ENCODE measurements around the gene RPS27A. TPM values are rescaled to one million over a fixed set of nuclear protein-coding genes. Genes with fewer than 3 reads are reported as not detected.
A peak's percentile ranks its signal among the peaks of the same experiment; 100 is the strongest.
"Not testable (repeated sequence)": the region's sequence is repeated elsewhere in the genome, so short reads cannot be mapped to it uniquely, and the experiment has no call there.

The RPS27A gene
- polyA plus RNA-seq (ENCODE audit: insufficient read length), result 1,898 TPM

DNA sequence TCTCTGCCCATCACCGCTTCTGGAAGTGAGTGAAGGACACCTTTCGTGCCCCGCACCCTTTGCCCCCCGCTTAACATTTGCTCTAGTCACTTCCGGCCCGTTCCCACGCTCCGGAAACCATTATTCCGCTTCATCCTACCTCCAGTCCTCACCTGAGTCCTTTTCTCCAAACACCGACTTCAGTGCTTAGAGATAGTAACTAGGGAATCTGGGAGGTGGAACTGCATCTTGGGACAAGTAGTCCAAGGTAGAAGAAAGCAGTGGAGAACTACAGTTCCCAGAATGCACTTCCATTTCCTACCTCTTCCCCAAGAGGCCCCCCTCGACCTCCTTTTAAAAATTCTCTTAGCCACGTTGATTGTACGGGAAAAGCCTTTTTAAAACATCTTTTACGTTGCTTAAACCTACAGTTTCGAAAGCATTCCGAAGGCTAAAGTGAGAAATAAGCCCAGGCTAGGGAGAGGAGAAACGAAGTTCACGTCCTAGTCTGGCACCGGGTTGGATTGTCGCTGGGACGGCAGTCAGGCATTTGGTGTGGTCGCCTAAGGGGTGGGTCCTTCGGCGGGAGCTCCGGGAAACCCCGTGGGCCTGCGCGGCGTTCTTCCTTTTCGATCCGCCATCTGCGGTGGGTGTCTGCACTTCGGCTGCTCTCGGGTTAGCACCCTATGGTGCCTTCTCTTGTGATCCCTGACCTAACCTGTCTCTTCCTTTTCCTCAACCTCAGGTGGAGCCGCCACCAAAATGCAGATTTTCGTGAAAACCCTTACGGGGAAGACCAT lies at the start of gene RPS27A, which contains the start of gene CLHC1:
TSS of gene RPS27A (plus strand) at position 605 of the 779 bp plus-strand sequence. CDS start at position 742, 137 bp downstream.
TSS of gene CLHC1 (minus strand) at position 210 of the 779 bp plus-strand sequence. CDS start 9,882 bp downstream, outside the sequence.
- peak; percentile 95 for DNase-seq

DNA sequence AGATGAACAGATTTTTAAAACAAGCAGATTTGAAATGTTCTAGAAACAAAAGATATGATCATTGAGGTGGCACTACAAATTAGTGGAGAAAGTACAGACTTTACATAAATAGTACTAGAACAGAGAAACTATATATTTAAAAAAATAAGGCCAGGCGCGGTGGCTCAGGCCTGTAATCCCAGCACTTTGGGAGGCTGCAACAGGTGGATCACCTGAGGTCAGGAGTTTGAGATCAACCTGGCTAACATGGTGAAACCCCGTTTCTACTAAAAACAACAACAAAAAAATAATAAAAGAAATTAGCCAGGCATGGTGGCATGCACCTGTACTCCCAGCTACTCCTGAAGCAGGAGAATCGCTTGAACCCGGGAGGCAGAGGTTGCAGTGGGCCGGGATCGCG lies 45.7 kb upstream of the RPS27A start:
- not testable (repeated sequence) for DNase-seq

DNA sequence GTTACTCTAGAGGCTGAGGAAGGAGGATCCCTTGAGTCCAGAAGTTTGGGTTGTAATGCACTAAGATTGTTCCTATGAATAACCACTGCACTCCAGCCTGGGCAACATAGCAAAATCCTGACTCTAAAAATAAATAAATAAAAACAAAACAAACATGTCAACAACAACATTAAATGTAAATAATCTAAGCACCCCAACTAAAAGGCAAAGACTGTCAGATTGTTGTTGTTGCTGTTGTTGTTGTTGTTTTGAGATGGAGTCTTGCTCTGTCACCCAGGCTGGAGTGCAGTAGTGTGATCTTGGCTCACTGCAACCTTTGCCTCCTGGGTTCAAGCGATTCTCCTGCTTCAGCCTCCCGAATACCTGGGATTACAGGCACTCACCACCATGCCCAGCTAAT lies 40.6 kb upstream of the RPS27A start:
- DNase-seq, result not testable (repeated sequence)

DNA sequence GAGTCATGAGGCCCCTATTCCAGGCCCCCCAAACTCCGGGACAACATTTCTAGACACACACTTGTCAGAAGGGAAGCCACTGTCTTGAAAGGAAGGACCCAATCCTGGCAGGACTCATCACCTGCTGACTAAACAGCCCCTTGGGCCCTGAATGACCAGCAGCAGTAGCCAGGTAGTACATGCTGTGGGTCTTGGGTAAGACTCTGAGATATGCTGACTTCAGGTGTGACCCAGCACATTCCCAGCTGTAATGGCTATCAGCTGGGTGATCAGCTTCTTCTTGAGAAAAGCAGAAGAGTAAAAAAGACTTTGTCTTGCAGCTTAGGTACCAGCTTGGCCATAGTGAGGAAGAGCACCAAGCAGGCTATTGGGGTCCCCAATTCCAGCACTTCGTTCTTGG lies 36.0 kb upstream of the RPS27A start:
- no peak for DNase-seq

DNA sequence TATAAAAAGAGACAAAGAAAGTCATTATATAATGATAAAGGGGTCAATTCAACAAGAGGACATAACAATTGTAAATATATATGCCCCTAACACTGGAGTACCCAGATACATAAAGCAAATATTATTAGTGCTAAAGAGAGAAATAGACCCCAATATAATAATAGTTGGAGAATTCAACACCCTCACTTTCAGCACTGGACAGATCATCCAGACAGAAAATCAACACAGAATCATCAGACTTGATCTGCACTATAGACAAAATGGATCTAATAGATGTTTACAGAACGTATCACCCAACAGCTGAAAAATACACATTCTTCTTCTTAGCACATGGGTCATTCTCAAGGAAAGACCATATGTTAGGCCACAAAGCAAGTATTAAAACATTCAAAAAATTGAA lies 32.1 kb upstream of the RPS27A start:
- no peak for DNase-seq

DNA sequence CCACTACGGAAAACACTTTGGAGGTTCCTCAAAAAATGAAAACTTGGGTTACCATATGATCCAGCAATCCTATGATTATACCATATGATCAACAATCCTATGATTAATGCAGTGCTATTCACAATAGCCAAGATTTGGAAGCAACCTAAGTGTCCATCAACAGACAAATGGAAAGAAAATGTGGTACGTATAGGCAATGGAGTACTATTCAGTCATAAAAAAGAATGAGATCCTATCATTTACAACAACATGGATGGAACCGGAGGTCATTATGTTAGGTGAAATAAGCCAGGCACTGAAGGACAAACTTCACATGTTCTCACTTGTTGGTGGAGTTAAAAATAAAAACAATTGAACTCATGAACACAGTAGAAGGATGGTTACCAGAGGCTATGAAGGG lies 28.0 kb upstream of the RPS27A start:
- DNase-seq, result no peak

DNA sequence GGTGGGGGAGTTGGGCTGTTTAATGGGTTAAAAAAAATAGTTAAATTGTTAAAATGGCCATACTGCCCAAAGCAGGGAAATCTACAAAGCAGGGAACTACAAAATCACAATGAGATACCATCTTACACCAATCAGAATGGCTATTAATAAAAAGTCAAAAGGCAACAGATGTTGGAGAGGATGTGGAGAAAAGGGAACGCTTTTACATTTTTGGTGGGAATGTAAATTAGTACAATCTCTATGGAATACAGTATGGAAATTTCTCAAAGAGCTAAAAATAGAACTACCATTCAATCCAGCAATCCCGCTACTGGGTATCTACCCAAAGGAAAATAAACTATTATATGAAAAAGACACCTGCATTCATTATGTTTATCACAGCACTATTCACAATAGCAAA lies 27.5 kb upstream of the RPS27A start:
- DNase-seq, result no peak

DNA sequence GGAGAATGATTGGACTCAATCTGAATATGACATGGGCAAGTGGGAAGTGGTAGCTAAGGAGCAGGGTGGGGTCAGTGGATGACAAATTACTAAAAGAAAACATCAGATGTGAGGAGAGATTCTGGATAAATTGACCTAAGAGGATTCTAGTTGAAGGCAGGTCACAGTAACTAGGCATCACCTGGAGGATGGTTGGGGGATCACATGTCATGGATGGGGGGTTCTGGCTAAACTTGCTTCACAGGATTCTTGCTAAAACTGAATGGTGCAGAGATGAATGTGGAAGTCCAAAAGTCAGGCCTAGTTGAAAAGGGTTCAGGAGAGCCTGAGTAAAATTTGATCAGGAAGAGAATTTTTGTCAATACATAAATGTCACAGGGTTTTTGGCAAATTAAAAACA lies 18.7 kb upstream of the RPS27A start:
- no peak for DNase-seq

DNA sequence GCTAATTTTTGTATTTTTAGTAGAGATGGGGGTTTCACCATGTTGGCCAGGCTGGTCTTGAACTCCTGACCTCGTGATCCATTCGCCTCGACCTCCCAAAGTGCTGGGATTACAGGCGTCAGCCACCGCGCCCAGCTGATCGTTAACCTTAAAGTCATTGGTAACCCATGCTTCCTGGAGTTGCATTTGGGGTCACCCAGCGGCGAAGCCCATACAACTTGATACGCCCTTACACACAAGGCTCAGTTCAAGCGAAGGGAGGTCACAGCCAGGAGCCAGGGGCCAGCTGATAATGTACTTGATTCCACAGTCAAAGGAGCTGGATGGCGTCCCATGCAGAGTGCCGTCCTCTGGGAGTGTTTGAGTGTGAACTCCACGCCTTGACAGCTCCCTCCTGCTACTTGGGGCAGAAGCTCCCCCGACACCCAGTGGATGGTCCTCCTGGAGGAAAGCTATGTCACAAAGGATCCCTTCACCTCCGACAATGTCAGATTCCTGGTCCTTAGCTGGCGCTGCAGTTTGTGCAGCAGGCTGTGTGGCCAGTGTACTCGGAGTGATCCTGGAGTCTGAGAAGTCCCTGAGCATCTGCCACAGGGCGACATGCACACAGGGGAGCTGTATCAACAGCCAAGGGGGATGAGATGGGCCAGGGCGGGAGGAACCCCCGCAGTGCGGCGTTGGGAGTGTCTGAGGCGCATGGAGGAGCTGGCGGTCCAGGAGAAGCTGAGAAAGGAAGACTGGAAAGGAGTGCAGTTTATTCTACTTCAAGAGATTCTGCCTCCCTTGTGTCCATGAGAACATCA lies 8.3 kb upstream of the RPS27A start:
- no peak for DNase-seq

DNA sequence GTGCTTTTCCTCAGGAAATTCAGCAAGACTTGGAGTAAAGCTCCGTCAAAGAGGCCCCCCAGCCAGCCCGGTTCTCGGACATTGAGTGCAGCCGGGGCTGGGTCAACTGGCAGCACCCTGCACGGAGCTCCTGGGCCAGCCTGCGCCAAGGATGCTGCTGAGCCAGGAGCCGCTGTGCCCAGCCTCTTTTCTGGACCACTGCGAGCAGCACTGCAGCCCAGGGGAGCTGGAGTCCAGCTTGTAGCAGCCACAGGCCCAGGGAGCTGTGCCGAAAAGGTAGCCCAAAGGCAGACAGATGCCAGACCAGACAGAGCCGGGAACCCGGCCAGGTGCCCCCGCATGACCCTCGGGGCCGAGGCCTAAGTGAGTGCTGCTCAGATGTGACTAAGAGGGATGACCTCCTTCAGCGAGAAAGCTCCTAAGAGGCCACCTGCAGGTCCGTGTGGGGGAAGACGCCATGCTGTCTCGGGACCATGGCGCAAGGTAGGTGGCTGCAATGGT lies 7.7 kb upstream of the RPS27A start:
- no peak for DNase-seq

DNA sequence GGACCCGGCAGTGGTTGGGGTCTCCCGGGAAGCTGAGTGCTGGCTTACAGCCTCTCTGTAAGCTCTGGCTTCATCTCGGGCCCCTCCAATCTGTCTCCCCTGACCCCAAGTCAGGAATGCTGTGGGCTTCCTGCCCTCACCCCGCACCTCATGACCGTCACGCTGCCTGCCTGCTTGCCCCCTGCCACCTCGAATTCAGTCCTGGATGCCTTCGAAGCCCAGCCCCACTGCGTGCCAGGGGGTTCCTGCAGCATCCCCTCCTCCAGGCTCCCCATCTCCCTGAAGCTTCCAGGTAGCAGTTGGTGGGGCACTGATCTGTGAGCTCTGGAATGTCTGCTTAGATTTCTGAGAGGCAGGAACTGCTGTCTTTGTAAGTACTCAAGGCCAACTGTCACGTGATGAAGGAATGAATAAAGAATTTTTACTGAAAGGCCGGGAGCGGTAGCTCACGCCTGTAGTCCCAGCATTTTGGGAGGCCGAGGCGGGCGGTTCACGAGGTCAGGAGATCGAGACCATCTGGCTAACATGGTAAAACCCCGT lies 6.9 kb upstream of the RPS27A start:
- DNase-seq, result no peak

DNA sequence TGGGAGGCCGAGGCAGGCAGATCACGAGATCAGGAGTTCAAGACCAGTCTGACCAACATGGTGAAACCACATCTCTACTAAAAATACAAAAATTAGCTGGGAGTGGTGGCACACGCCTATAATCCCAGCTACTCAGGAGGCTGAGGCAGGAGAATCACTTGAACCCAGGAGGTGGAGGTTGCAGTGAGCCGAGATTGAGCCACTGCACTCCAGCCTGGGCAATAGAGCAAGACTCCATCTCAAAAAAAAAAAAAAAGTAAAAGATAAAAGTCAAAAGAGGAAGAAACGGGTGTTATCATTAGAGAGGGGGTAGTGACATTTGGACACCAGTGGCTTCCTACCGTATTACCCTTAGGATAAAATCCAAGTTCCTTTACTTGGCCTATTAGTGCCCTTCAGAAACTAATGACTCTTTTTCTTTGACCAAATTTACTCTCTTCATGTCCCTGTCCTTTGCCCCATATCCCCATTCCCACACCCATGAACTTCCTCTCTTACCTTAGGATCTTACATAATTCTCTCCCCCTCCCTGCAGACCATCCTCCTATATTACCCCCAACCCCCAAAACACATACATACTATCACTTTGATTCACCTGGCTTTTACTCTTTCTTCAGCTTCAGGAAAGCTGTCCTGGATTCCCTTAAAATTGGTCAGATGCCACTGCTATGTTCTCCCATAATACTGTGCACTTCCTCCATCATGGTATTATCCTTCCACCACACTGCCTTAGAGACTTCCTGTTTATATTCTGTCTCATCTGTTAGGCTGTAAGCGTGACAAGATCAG lies 4.9 kb upstream of the RPS27A start:
- not testable (repeated sequence) for DNase-seq

DNA sequence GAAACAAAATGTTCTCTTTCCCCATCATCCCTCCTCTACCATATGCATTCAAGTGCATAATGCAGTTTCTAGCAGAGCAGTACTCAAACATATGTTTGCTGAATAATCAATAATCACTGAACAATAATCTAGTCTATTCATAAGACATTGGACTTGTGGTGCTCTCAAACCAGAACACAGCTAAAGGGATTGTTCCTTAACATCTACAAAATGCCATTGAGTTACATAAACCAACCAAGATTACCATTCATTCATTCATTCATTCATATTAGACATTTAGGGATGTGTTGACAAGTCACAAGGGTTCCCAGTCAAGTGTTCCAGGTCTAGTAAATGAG lies 4.3 kb upstream of the RPS27A start:
- no peak for DNase-seq

DNA sequence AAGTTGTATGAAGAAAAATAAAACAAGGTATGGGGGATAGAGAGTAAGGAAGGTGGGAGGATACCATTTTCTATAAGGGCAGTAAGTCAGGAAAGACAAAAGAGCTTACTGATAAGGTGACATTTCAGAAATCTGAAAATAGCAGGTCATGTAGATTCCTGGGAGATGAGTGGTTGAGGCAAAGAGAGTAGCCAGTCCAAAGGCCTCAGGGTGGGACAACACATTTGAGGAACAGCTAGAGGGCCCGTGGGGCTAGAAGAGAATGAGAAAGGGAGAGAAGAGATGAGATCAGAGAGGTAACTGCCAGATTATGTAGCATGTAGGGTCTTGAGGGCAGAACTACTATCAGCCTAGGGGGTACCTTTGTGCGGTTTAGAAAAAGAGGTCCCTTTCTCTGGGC lies 3.3 kb upstream of the RPS27A start:
- DNase-seq, result no peak

DNA sequence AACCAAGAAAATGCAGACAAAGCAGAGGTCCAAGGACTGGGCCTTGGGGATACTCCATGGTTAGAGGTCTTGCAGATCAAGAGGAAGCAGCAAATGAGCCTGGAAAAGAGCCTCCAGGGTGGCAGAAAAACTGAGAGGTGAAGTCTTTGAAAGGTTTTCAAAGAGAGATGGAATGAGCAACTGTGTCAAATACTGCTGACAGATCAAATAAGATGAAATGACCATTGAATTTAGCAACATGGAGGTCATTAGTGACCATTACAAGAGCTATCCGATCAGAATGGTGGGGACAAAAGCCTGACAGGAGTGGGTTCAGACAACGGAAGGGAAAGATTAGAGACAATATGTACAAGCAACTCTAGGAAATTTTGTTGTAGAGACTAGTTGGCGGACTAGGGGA lies 1.9 kb upstream of the RPS27A start:
- no peak for DNase-seq

DNA sequence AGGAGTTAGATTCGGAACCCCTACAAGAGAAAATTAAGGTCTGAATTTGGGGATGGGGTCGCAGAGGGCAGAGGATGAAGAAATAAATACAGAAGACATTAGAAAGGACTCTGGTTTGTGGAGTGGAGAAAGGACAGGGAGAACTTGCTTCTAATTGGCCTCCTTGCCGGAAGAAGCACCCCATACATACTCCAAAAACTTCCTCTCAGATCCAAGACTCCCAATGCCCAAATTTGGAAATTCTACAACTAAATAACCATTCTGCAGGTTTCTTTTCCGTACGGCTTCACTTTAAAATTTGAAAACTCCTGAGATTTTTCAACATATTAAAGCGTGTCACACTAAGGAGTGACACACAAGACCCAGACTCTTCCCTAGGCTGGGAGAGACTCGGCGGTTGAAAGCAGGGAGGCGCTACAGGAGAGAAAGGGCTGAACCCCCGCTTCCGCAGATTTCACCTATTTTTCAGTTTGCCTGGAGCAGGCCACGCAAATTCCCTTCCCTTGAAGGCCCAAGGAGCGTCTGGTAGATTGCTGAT lies 873 bp upstream of the RPS27A start:
- no peak for DNase-seq

DNA sequence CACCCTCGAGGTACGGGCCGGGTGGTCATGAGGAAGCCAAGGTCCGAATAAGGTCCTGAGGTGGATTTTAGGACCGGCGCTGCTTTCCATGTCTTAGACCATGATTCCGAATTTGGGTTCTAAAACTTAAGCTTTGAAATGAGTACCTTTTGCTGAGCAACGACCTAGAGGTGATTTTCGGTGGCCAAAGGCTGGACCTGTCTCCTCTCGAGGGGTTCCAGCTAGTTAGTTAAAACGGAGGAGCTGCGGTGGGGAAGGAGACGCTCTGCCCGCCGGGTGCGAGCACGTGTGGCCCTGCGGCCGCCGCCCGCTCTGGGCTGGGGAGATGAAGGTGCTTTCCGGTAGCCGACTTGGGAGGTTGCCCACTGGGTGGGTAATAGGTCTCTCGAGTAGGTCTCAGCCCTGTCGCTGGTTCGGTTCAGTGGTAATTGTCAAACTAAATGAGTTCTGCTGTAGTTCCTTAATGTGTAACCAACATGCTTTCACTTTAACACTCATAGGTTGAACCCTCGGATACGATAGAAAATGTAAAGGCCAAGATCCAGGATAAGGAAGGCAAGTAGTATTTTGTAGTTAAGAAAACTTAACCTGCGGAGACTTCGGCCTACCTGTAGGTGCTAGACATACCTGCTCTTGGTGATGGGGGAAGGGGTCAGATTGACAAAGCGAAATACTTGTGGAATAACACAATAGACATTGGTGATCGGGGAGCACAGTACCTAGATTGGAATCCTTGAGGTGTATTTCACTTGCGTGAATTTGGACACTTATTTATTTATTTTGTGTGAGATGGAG lies 572 bp downstream of the RPS27A start:
- no peak for DNase-seq

DNA sequence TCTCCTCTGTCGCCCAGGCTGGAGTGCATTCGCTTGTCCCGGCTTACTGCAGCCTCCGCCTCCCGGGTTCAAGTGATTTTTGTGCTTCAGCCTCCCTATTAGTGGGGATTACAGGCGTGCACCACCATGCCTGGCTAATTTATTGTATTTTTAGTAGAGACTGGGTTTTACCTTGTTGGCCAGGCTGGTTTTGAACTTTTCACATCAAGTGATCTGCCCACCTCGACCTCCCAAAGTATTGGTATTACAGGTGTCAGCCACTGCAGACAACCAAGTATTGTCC lies 1.1 kb downstream of the RPS27A start:
- no peak for DNase-seq

DNA sequence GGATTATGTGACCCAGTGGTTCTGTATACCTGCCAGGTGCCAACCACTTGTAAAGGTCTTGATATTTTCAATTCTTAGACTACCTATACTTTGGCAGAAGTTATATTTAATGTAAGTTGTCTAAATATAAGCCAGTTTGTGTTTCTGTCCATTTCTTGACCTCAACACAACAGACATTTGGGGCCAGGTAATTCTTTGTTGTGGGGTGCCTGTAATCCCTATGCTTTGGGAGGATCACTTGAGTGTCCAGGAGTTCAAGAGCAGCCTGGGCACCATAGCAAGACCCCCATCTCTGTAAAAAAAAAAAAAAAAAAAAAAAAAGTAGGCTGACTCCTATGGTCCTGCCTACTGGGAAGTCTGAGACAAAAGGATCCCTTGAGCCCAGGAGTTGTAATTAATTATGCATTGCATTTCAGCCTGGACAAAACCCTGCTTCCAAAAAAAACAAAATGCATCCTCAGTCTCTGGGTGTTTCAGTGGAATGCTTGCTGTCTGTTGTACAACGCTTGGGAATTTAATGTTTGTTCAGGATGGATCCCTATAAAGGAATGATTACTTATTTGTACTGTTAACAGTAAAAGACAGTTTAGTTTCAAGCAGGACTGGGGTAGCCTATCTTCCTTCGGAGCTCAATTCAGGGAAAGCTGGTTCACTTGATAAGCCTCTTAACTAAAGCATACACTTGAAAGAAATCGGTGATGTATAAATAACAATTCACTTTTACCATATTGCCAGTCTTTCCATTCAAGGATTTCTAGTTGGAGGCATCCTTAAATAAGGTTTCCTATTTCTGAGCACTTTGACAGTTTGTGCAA lies 3.4 kb downstream of the RPS27A start:
- no peak for DNase-seq

DNA sequence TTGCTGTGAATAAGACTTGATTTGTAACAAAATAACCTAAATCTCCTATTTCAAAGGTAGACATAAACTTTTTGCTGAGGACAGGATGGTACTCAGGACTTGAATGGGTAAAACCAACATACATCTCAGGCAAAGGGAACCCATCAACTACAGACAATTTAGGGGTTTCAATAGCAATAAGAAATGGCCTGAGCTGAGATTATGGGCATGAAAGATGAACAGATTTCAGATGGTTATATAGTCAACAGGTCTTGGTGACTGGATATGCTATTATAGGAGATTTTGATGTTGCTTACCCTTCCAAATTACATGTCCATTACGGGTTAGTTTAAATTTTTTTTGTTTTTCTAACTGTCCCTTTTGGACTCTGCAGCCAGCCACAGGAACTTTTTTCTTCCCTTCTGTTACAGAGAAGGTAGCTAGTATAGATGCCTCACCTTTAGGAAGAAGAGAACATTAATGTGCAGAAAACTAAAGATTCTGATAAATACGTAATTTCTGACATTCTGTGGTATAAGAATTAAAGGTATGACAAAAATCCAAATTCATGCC lies 4.6 kb downstream of the RPS27A start:
- no peak for DNase-seq

Measured in hindlimb muscle (tissue), 1 donor.